CD14-positive monocyte (primary cell): ENCODE results near the gene CNTN5. TPM values are rescaled to one million over a fixed set of nuclear protein-coding genes. Genes with fewer than 3 reads are reported as not detected.

ENCODE experiments used
- DNase-seq, 3 donors: peaks; one replicate each; pipeline ENCODE4 v3.0.0-alpha.2; 2011 to 2022
- H2AFZ ChIP-seq: 2 replicates; pipeline ENCODE4 v1.6.0; 2012; ENCODE audit warnings: mild to moderate bottlenecking, low read depth, low read length, inconsistent platforms; ENCODE audit not compliant: insufficient read depth, poor library complexity, severe bottlenecking
- H3K27ac ChIP-seq, 2 donors: 1 replicate in 1 of 2; 2 replicates in 1 of 2; pipeline ENCODE4 v1.5.1; 2012 to 2013; ENCODE audit warnings: low read length in 2 of 2, control low read depth in 1 of 2, inconsistent platforms in 1 of 2, low read depth in 1 of 2, mild to moderate bottlenecking in 1 of 2
- H3K27me3 ChIP-seq, 2 donors: one replicate each; pipeline versions ENCODE4 v1.6.0 to v1.6.1; 2011 to 2013; ENCODE audit warnings: low read length in 2 of 2; ENCODE audit not compliant: control insufficient read depth in 2 of 2, insufficient read depth in 2 of 2
- H3K36me3 ChIP-seq, 2 donors: replicated peaks in 1 of 2; 1 replicate in 1 of 2; 2 replicates in 1 of 2; pipeline versions ENCODE4 v1.5.1 to v1.6.1; 2012 to 2013; ENCODE audit warnings: low read length in 2 of 2, control low read depth in 1 of 2, inconsistent platforms in 1 of 2, mild to moderate bottlenecking in 1 of 2; ENCODE audit not compliant: insufficient read depth in 2 of 2, control insufficient read depth in 1 of 2
- H3K4me1 ChIP-seq, 2 donors: 1 replicate in 1 of 2; 2 replicates in 1 of 2; pipeline versions ENCODE4 v1.5.1 to v1.6.1; 2012 to 2013; ENCODE audit warnings: low read length in 2 of 2, control low read depth in 1 of 2, inconsistent platforms in 1 of 2, mild to moderate bottlenecking in 1 of 2, moderate library complexity in 1 of 2; ENCODE audit not compliant: insufficient read depth in 2 of 2, control insufficient read depth in 1 of 2
- H3K4me2 ChIP-seq: replicated peaks from 2 replicates; pipeline ENCODE3; 2012; ENCODE audit warnings: low read length, moderate library complexity, mild to moderate bottlenecking; ENCODE audit not compliant: poor library complexity, severe bottlenecking; ENCODE audit errors: extremely low read depth
- H3K4me3 ChIP-seq, 3 experiments: fragments of 200-600 bp in 1 of 3; sonication (generic) in 1 of 3; replicated peaks in 1 of 3; 1 replicate in 2 of 3; 2 replicates in 1 of 3; pipeline ENCODE4 v1.5.1; 2011 to 2013; ENCODE audit warnings: low read length in 3 of 3, mild to moderate bottlenecking in 3 of 3, control low read depth in 2 of 3, low read depth in 2 of 3, inconsistent platforms in 1 of 3, moderate library complexity in 1 of 3
- H3K79me2 ChIP-seq: 2 replicates; pipeline ENCODE4 v1.6.0; 2012; ENCODE audit warnings: mild to moderate bottlenecking, control low read depth, inconsistent platforms, low read length, moderate library complexity; ENCODE audit not compliant: insufficient read depth
- H3K9ac ChIP-seq: 2 replicates; pipeline ENCODE4 v1.6.0; 2017; ENCODE audit warnings: low read length, mild to moderate bottlenecking; ENCODE audit not compliant: insufficient read depth, poor library complexity, severe bottlenecking
- H3K9me3 ChIP-seq, 2 donors: replicated peaks in 1 of 2; 1 replicate in 1 of 2; 2 replicates in 1 of 2; pipeline versions ENCODE4 v1.5.1 to v1.6.1; 2012 to 2013; ENCODE audit warnings: low read length in 2 of 2, control low read depth in 1 of 2; ENCODE audit not compliant: control insufficient read depth in 1 of 2, insufficient read depth in 1 of 2
- H4K20me1 ChIP-seq: 2 replicates; pipeline ENCODE4 v1.6.0; 2012; ENCODE audit warnings: mild to moderate bottlenecking, low read length, control low read depth, moderate library complexity; ENCODE audit not compliant: insufficient read depth
- H3K27ac Mint-ChIP-seq, 7 donors: one replicate each; pipeline ENCODE4 v1.8.0; 2020; ENCODE audit warnings: mild to moderate bottlenecking in 7 of 7, mixed read lengths in 7 of 7, moderate library complexity in 6 of 7, inconsistent platforms in 2 of 7
- H3K27me3 Mint-ChIP-seq, 3 donors: one replicate each; pipeline ENCODE4 v1.8.0; 2021 to 2022; ENCODE audit warnings: low read depth in 3 of 3, mild to moderate bottlenecking in 3 of 3, mixed read lengths in 3 of 3, moderate library complexity in 3 of 3, inconsistent platforms in 1 of 3
- H3K36me3 Mint-ChIP-seq, 2 donors: one replicate each; pipeline ENCODE4 v1.8.0; 2020; ENCODE audit warnings: mixed read lengths in 2 of 2, inconsistent platforms in 1 of 2, mild to moderate bottlenecking in 1 of 2
- H3K4me1 Mint-ChIP-seq: one replicate; pipeline ENCODE4 v1.8.0; 2020; ENCODE audit warnings: mild to moderate bottlenecking, mixed read lengths
- H3K4me3 Mint-ChIP-seq, 2 donors: one replicate each; pipeline ENCODE4 v1.8.0; 2020; ENCODE audit warnings: mild to moderate bottlenecking in 2 of 2, mixed read lengths in 2 of 2, moderate library complexity in 1 of 2
- H3K9me3 Mint-ChIP-seq, 7 donors: one replicate each; pipeline ENCODE4 v1.8.0; 2020 to 2022; ENCODE audit warnings: mixed read lengths in 7 of 7, mild to moderate bottlenecking in 6 of 7, moderate library complexity in 6 of 7, inconsistent platforms in 2 of 7
- CTCF ChIP-seq: fragments of 200-600 bp; IDR thresholded peaks from one replicate; pipeline ENCODE4 v1.8.0; 2022; ENCODE audit warnings: antibody characterized with exemption, mild to moderate bottlenecking
- WGBS: methylation state at CpG from one replicate; pipeline ENCODE4 v1.1.5; 2013; ENCODE audit warnings: missing lambda C conversion rate; ENCODE audit not compliant: insufficient coverage; 5-methylcytosine and 5-hydroxymethylcytosine counted together
- intact Hi-C, 2 donors: fragments of 100-400 bp; cut with micrococcal nuclease; formaldehyde crosslinking; loops; one replicate each; pipeline versions ENCODE4 v1.15.0 to v1.15.1; 2023
- polyA plus RNA-seq, 3 donors: library from polyadenylated mRNA; depleted of rRNA in 1 of 3; unstranded in 2 of 3; stranded (reverse) in 1 of 3; fragments of 300-500 nt in 2 of 3; fragments of >200 nt in 1 of 3; fragmentation: Illumina TruSeq in 2 of 3; gene quantifications; 1 replicate in 2 of 3; 2 replicates in 1 of 3; pipeline ENCODE4 v1.2.3, GENCODE V29; 2012 to 2021

CNTN5 gene
- polyA plus RNA-seq, 3 donors, result not detected

DNA sequence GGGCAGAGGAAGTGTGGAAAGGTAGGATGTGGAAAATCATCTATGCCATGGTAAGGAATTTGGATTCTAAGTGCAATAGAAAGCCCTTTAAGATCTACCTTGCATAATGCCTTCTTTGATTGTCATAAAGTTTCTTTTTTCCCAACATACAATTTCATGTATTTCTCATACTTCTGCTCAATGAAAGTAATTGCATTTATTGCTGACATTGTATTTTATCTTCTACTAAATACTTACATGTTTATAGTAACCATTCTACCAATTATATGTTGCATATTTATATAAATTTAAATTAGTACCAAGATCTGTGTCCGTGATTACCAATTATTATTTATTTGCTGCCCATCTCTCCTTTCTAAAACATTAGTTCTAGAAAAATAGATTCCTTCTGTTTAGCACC lies 114.8 kb downstream of the CNTN5 start:
- Mint-ChIP-seq H3K27ac (no peak overlapping the region), H3K36me3 (no peaks in the 10 kb centered on the region), H3K27me3 (no peaks in the 10 kb centered on the region), H3K9me3 (peaks cover 0 to 13% (median 3%) of the 10 kb centered on the region in 7 donors), H3K4me1 (no peaks in the 10 kb centered on the region), H3K4me3 (no peak overlapping the region)
- Histone ChIP-seq H3K27ac (no peak overlapping the region), H3K27me3 (no peaks in the 10 kb centered on the region), H3K4me3 (no peak overlapping the region), H3K4me1 (no peaks in the 10 kb centered on the region), H3K9ac (no peak overlapping the region), H3K36me3 (no peaks in the 10 kb centered on the region), H4K20me1 (no peaks in the 10 kb centered on the region), H2AFZ (no peak overlapping the region), H3K9me3 (no peaks in the 10 kb centered on the region), H3K79me2 (no peaks in the 10 kb centered on the region), H3K4me2 (no peak overlapping the region)
- no peak for DNase-seq
- intact Hi-C loops, result no loop called here
- no peak for TF ChIP-seq CTCF
- no CpG with 5 or more reads among the region's 1 CpG for WGBS

- no peak overlapping the region for H3K27ac ChIP-seq
- H4K20me1 ChIP-seq, result no peaks in the 10 kb centered on the region
- TF ChIP-seq CTCF, result no peak
- H3K9ac ChIP-seq, result no peak overlapping the region
- intact Hi-C loops, result no loop called here
- no peak overlapping the region for H2AFZ ChIP-seq
- Mint-ChIP-seq H3K9me3 (peaks cover 0 to 7% (median 0%) of the 10 kb centered on the region in 7 donors), H3K4me3 (no peak overlapping the region), H3K27me3 (no peaks in the 10 kb centered on the region), H3K4me1 (no peaks in the 10 kb centered on the region), H3K27ac (no peak overlapping the region), H3K36me3 (no peaks in the 10 kb centered on the region)
- no peak overlapping the region for H3K4me2 ChIP-seq
- H3K4me3 ChIP-seq, result no peak overlapping the region
- peaks cover 0 to 11% of the 10 kb centered on the region in 2 donors for H3K9me3 ChIP-seq
- H3K4me1 ChIP-seq, result no peaks in the 10 kb centered on the region
- DNase-seq, result no peak
- H3K79me2 ChIP-seq, result no peaks in the 10 kb centered on the region
- no peaks in the 10 kb centered on the region for H3K27me3 ChIP-seq
- no peaks in the 10 kb centered on the region for H3K36me3 ChIP-seq
- 39% methylated on average over 2 of the region's 4 CpGs for WGBS
These were observed 121.5 kb downstream of the CNTN5 start for GRCh38 chr11:99142237-99142636.
